ENCODE results near the gene TTC22.

TTC22 gene

GRCh38 chr1:54764133-54764921 is 36.8 kb downstream of the TTC22 start, which contains the start of gene PARS2:
Gene PARS2, minus strand, starts transcription at chr1:54764523. Its CDS starts 5,362 bp downstream, at chr1:54759161.
- TF ChIP-seq TCF12 (IDR thresholded peaks at IDR 0.05; ENCODE audit: low read depth) (no peak; the same call in 1 of the 2 replicates), ZBTB7A (IDR thresholded peaks at IDR 0.05; ENCODE audit: low read depth) (peak; percentile 82), EGR1 (IDR thresholded peaks at IDR 0.05) (peak; percentile 67), FOXM1 (IDR thresholded peaks at IDR 0.05; ENCODE audit: borderline replicate concordance, low read depth) (no peak), CREB1 (IDR thresholded peaks at IDR 0.05; ENCODE audit: low read depth) (peak; percentile 34; the same call in 1 of the 2 replicates), MAX (IDR thresholded peaks at IDR 0.05) (peak; percentile 82), TAF1 (IDR thresholded peaks at IDR 0.05; ENCODE audit: low read depth) (peak; percentile 74), CEBPB (IDR thresholded peaks at IDR 0.05) (no peak), EP300 (IDR thresholded peaks at IDR 0.05; ENCODE audit: borderline replicate concordance) (no peak)

DNA sequence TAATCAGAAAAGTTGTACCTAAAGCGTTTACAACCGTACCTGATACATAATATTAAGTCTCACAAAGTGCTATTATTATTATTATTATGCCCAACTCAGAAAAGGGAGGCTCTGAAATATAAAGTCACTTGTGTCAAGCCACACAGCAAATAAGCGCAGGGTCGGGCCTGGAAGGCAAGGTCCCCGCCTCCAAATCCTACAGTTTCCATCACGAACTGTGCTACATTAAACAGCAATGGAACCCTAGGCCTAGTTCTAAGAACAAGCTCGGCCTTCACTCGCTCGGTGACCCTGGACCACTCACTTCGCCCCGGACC is 37.3 kb downstream of the TTC22 start:
- TF ChIP-seq YY1 (IDR thresholded peaks at IDR 0.05; ENCODE audit: low read depth) = no peak
- TF ChIP-seq CEBPB (IDR thresholded peaks at IDR 0.05) = no peak
- TF ChIP-seq ZBTB7A (IDR thresholded peaks at IDR 0.05; ENCODE audit: low read depth) = no peak

DNA sequence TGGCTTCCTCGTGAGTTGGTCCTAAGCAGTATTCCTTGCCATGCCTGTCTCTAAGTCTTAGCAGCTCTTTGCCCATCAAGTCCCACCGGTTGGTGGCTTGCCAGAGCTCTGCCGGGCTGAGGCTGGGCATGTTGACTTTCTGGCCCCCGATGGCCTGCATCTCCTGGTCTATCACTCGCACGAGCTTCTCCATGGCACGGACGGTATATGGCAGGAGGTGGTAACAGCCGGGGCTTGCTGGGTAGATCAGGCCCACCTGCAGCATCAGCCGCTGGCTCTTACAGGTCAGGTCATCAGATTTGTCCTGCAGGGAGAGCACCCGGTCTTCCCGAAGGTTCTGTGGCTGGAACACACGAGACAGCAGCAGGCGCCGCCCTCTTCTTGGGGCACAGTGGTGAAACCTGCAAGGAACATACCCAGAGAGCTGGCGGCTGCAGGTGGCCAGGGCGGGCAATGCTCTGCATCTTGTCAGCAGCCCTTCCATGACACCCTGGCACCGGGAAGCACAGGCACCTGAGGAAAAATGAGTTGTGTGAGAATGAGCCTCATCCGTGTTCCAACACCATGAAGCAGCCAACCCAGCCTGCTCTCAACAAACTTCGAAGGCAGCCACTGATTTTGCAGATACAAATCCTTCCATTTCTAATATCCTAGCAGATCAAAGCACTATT is 42.3 kb downstream of the TTC22 start:
- TF ChIP-seq, protein P1, sequence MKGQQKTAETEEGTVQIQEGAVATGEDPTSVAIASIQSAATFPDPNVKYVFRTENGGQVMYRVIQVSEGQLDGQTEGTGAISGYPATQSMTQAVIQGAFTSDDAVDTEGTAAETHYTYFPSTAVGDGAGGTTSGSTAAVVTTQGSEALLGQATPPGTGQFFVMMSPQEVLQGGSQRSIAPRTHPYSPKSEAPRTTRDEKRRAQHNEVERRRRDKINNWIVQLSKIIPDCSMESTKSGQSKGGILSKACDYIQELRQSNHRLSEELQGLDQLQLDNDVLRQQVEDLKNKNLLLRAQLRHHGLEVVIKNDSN (IDR thresholded peaks at IDR 0.05) = no peak
- no peak for TF ChIP-seq MAX (IDR thresholded peaks at IDR 0.05)
- TF ChIP-seq ZBTB7A (IDR thresholded peaks at IDR 0.05; ENCODE audit: low read depth) = no peak
- no peak for TF ChIP-seq CEBPB (IDR thresholded peaks at IDR 0.05)
- no peak for TF ChIP-seq TAF1 (IDR thresholded peaks at IDR 0.05; ENCODE audit: low read depth)
- TF ChIP-seq REST (IDR thresholded peaks at IDR 0.05; ENCODE audit: low read depth) = no peak
- no peak for TF ChIP-seq EP300 (IDR thresholded peaks at IDR 0.05; ENCODE audit: borderline replicate concordance)
- TF ChIP-seq NFIC (IDR thresholded peaks at IDR 0.05) = no peak
- TF ChIP-seq CREB1 (IDR thresholded peaks at IDR 0.05; ENCODE audit: low read depth) = no peak
- TF ChIP-seq TEAD4 (IDR thresholded peaks at IDR 0.05) = no peak

- TF ChIP-seq, protein P1 (IDR thresholded peaks at IDR 0.05) = no peak
- TF ChIP-seq FOXM1 (IDR thresholded peaks at IDR 0.05; ENCODE audit: borderline replicate concordance, low read depth) (no peak), EP300 (IDR thresholded peaks at IDR 0.05; ENCODE audit: borderline replicate concordance) (no peak)
These were observed 43.3 kb downstream of the TTC22 start for GRCh38 chr1:54757833-54758232.

DNA sequence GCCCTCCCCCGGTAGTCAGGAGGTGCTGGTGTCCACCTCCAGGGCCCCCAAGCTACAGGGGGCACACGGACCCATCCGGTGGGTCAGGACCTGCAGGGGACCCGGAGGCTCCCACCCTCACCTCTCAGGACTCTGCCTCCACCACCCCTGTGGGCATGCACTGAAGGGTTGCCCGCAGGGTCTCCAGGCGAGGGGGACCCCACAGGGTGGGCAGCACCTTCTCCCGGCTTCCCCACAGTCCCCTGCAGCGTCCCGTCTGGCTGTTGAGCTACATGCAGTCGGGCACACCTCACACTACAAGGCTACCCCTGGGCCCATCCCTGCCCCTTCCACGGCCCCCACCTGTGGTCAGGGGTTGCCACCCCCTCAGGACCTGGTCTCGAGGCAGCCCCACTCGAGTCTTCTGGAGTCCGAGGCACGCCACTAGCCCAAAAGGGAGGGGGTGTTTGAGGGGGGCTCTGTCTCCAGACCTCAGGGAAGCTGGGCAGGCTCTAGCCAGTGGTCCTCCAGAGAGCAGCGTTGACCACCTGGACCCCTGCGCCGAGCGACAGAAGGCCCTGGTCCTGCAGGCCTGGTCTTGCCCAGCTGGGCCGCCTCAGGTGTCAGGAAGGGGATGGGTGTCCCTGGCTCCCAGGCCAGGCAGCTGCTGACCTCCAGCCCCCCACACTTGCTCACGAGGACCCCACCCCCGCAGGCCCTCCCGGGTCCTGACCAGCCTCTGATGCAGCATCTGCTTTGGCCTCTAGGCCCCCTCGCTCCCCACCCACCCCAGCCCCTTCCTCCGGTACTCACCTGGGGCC is 46.4 kb downstream of the TTC22 start:
- no peak for TF ChIP-seq EP300 (IDR thresholded peaks at IDR 0.05; ENCODE audit: borderline replicate concordance)
- no peak for TF ChIP-seq EGR1 (IDR thresholded peaks at IDR 0.05)
- no peak for TF ChIP-seq TAF1 (IDR thresholded peaks at IDR 0.05; ENCODE audit: low read depth)
- TF ChIP-seq FOXM1 (IDR thresholded peaks at IDR 0.05; ENCODE audit: borderline replicate concordance, low read depth) = no peak
- TF ChIP-seq ZBTB7A (IDR thresholded peaks at IDR 0.05; ENCODE audit: low read depth) = no peak
- no peak for TF ChIP-seq TCF12 (IDR thresholded peaks at IDR 0.05; ENCODE audit: low read depth)
- no peak for TF ChIP-seq REST (IDR thresholded peaks at IDR 0.05; ENCODE audit: low read depth)

- TF ChIP-seq CEBPB (IDR thresholded peaks at IDR 0.05) = no peak
- no peak for TF ChIP-seq REST (IDR thresholded peaks at IDR 0.05; ENCODE audit: low read depth)
- TF ChIP-seq EGR1 (IDR thresholded peaks at IDR 0.05) = no peak
- no peak for TF ChIP-seq MAX (IDR thresholded peaks at IDR 0.05)
- TF ChIP-seq ZBTB7A (IDR thresholded peaks at IDR 0.05; ENCODE audit: low read depth) = no peak
- TF ChIP-seq FOXM1 (IDR thresholded peaks at IDR 0.05; ENCODE audit: borderline replicate concordance, low read depth) = no peak
- no peak for TF ChIP-seq RAD21 (IDR thresholded peaks at IDR 0.05; ENCODE audit: low read depth)
- TF ChIP-seq, protein P1 (IDR thresholded peaks at IDR 0.05) = no peak
- no peak for TF ChIP-seq TAF1 (IDR thresholded peaks at IDR 0.05; ENCODE audit: low read depth)
- TF ChIP-seq TEAD4 (IDR thresholded peaks at IDR 0.05) = no peak
- no peak for TF ChIP-seq EP300 (IDR thresholded peaks at IDR 0.05; ENCODE audit: borderline replicate concordance)
- no peak for TF ChIP-seq TCF12 (IDR thresholded peaks at IDR 0.05; ENCODE audit: low read depth)
- no peak for TF ChIP-seq CREB1 (IDR thresholded peaks at IDR 0.05; ENCODE audit: low read depth)
- no peak for TF ChIP-seq YY1 (IDR thresholded peaks at IDR 0.05; ENCODE audit: low read depth)
- TF ChIP-seq NFIC (IDR thresholded peaks at IDR 0.05) = no peak
These were observed 47.1 kb downstream of the TTC22 start for GRCh38 chr1:54754045-54754444.

Measured in Ishikawa (cell line).